Hematopoietic multipotent progenitor cell treated with erythropoietin and hydrocortisone succinate and interleukin-3 and kit ligand, for 6 days (in vitro differentiated cells): ENCODE measurements around the gene TRAM2.

Experiments used
- DNase-seq: peaks from one replicate; pipeline ENCODE4 v3.0.0-alpha.2; 2015

Gene TRAM2, protein sequence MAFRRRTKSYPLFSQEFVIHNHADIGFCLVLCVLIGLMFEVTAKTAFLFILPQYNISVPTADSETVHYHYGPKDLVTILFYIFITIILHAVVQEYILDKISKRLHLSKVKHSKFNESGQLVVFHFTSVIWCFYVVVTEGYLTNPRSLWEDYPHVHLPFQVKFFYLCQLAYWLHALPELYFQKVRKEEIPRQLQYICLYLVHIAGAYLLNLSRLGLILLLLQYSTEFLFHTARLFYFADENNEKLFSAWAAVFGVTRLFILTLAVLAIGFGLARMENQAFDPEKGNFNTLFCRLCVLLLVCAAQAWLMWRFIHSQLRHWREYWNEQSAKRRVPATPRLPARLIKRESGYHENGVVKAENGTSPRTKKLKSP

GRCh38 chr6:52577022-52577777 is at the start of gene TRAM2:
TRAM2 (minus strand) TSS chr6:52577060; CDS start chr6:52576915, 145 bp downstream.
- peak; percentile 89 for DNase-seq

DNA sequence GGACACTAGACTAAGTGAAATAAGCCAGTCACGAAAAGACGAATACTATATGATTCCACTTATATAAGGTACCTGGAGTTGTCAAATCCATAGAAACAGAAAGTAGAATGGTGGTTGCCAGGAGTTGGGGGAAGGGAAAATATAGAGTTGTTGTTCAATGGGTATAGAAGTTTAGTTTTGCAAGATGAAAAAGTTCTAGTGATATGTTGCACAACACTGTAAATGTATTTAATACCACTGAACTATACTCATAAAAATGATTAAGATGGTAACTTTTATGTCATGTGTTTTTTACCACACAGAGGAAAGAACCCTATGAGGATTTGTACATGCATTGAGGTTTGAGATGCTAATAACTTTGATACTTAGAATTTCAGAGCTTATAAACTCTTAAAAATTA is 46.0 kb upstream of the TRAM2 start:
- DNase-seq = no peak

- no peak for DNase-seq
These were observed 44.8 kb upstream of the TRAM2 start for GRCh38 chr6:52621631-52622030.

- no peak for DNase-seq
These were observed 44.0 kb upstream of the TRAM2 start for GRCh38 chr6:52620906-52621190.

DNA sequence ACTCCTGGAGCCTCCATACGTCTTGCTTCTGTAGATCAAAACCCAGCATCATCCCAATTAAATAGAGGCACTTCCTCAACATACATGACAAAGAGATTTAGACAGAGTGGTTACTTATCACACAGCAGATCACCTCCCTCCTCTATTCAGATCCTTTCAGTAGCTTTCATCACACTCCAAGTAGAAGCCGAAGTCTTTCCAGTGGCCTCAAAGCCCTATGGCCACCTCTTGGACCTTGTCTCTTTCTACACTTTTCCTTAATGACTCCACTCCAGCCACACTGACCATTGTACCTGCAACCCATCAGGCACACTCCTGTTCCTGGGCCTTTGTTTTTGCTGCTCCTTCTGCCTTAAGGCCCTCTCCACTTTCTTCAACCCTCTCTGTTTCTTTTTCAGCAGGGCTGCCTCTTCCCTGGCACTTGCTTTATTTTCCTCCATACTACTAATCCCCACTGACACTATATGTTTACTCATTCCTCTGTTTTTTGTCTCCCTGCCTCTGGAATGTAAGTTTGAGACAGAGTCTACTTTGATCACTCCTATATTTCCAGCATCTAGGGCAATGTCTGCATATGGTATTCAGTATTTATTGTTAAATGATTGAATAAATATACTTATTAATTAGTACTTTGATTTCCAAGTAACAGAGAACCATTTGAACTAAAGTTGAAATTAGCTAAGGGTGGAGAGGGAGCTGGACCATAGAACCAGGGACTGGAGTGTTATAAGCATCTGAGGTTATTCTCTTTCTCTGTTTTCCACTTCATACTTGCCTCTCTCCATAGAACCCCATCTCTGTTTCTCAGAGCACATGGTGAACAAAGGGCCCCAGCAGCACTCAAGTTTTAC is 43.4 kb upstream of the TRAM2 start:
- peak; percentile 17 for DNase-seq

DNA sequence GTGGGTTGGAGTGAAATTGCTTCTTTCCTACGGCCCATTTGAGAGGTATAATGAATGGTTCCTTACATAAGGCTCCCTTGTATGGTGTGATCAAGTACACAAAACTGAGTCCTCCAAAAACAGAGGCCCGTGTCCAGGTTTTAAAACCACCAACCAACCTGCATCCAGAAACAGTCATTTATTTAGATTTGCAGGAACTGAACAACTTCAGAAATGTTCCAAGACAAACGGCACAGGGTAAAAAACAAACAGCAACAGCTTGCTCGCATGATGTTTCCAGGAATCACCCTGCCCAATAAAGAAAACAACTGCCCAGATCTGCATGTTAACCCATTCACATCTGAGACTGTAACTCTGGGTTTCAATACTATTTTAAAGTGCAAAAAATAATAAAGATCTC is 40.2 kb upstream of the TRAM2 start:
- no peak for DNase-seq

GRCh38 chr6:52616059-52616690 is 39.3 kb upstream of the TRAM2 start:
- no peak for DNase-seq

- DNase-seq = peak; percentile 80
These were observed 35.6 kb upstream of the TRAM2 start for GRCh38 chr6:52612336-52613054.

DNA sequence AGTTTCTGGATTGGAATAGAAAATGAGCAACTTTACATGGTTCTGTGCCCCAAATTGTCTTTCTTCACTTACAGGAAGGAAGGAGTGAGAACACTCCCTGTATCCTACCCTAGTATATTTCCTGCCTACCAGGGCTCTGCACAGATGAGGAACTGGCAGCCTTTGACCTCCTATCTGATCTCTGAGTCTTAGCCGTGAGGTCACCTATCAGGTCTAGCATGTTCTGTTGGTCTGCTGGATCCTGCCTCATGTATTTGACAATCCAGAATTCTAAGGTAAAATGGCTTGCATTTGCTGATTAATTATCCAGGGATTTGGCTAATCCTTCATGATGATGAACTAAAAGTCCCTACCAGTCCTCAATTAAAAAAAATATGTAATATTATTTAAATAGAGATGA is 35.0 kb upstream of the TRAM2 start:
- peak; percentile 46 for DNase-seq

- DNase-seq = peak; percentile 23
These were observed 34.0 kb upstream of the TRAM2 start for GRCh38 chr6:52610745-52611355.

DNA sequence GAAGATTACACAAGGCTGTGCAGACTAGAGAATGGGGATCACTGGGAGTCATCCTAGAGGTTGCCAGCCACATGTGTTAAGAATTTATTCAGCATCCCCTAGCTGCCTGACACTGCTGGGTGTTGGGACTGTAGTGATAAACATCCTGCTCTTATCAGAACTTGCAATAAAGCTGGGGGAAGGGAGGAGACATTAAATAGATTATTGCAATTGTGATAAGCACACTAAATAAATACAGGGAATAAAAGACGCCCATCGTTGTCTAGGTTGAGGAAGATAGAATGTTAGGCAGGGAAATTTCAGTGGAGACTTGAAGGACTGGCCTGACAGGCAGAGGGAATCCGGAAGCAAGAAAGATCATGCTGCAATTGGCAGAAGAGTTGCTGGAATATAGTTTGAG is 33.2 kb upstream of the TRAM2 start:
- DNase-seq = peak; percentile 29

DNA sequence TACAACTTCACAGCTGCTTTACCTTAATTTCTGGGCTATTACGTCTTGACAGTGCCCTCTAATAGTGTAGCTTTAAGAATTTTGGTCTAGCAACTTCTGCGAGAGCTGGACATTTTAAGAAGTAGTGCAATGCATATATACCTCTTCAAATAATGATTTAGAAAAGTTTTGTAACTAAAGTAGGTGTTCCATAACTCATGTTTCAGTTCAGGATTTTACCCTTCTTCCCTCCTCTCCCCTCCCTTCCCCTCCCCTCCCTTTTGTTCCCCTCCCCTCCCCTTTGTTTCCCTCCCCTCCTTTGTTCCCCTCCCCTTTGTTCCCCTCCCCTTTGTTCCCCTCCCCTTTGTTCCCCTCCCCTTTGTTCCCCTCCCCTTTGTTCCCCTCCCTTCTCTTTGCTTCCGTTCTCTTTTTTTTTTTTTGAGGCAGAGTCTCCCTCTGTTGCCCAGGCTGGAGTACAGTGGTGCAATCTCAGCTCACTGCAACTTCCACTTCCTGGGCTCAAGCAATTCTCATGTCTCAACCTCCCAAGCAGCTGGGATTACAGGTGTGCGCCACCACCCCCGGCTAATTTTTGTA is 28.8 kb upstream of the TRAM2 start:
- no peak for DNase-seq

GRCh38 chr6:52603000-52603795 is 26.3 kb upstream of the TRAM2 start:
- DNase-seq = no peak

DNA sequence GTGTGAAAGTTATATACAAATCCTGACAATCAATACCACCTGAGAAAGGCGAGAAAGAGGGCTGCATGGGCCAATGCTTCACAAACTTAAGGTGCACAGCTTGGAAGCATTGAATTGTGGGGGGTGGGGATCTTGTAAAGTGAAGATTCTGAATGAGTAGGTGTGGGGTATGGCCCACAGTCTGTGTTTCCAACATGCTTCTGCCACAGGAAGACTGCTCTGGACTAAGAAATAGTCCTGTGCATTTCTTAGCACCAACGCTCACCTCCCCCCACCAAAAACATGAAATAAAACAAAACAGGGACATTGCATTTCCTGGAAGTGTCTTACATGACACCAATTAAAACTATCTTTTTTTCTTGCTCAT is 21.9 kb upstream of the TRAM2 start:
- no peak for DNase-seq

- DNase-seq = peak; percentile 90
These were observed 21.4 kb upstream of the TRAM2 start for GRCh38 chr6:52598123-52598823.

GRCh38 chr6:52597738-52598122 is 20.9 kb upstream of the TRAM2 start:
- DNase-seq = no peak

- no peak for DNase-seq
These were observed 19.6 kb upstream of the TRAM2 start for GRCh38 chr6:52596371-52597028.

- no peak for DNase-seq
These were observed 18.9 kb upstream of the TRAM2 start for GRCh38 chr6:52595796-52596130.

GRCh38 chr6:52595000-52595795 is 18.3 kb upstream of the TRAM2 start:
- DNase-seq = peak; percentile 49
